Measurements from ENCODE around the gene C2CD5. TPM values are rescaled to one million over a fixed set of nuclear protein-coding genes. Genes with fewer than 3 reads are reported as not detected.
"Not testable (repeated sequence)": the region's sequence is repeated elsewhere in the genome, so short reads cannot be mapped to it uniquely, and the experiment has no call there.

C2CD5 gene
- total and polyA plus RNA-seq, 2 donors (not counting 1 experiment from before 2014, with no cell fraction given): 26.6 to 37.7 TPM

DNA sequence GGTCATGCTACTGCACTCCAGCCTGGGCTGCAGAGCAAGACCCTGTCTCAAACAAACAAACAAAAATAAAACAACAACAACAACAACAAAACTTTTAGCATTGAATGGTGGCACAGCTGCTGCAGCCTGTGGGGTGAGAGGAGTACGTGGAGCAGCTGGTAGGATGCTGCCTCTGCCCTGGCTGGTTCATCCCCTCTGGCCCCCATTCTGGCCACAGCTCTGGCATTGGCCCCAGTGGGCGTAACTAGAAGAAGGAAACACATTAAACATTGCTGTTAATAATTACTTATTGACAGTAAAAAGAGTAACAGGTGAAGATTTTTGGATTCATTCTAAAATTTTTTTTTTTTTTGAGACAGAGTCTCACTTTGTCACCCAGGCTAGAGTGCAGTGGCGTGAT, 28.8 kb upstream of the C2CD5 start:
- Histone ChIP-seq H3K9me3 (ENCODE audit: control insufficient read depth, insufficient read depth, low read depth, low read length) (no peaks in the 10 kb centered on the region), H3K9ac (ENCODE audit: insufficient read depth, low read length) (no peak overlapping the region), H3K79me2 (ENCODE audit: control insufficient read depth, insufficient read depth, low read length) (no peaks in the 10 kb centered on the region), H3K27ac (ENCODE audit: insufficient read depth, low read length) (no peak overlapping the region), H3K4me1 (ENCODE audit: control insufficient read depth, extremely low read depth, insufficient read depth, low read length) (no peaks in the 10 kb centered on the region), H2AFZ (ENCODE audit: low read length) (no peak overlapping the region), H3K4me2 (ENCODE audit: extremely low read depth, insufficient read depth, low read length) (no peak overlapping the region), H3K36me3 (ENCODE audit: control insufficient read depth, insufficient read depth, low read length) (no peaks in the 10 kb centered on the region), H3K4me3 (replicated peaks in 1 of 4; ENCODE audit: control extremely low read depth in 1 of 4, insufficient read depth in 1 of 4, low read depth in 3 of 4, low read length in 4 of 4) (no peak overlapping the region), H4K20me1 (ENCODE audit: control insufficient read depth, extremely low read depth, insufficient read depth, low read length) (no peaks in the 10 kb centered on the region), H3K27me3 (ENCODE audit: control insufficient read depth, insufficient read depth, low read length) (no peaks in the 10 kb centered on the region)
- TF ChIP-seq, protein P1, sequence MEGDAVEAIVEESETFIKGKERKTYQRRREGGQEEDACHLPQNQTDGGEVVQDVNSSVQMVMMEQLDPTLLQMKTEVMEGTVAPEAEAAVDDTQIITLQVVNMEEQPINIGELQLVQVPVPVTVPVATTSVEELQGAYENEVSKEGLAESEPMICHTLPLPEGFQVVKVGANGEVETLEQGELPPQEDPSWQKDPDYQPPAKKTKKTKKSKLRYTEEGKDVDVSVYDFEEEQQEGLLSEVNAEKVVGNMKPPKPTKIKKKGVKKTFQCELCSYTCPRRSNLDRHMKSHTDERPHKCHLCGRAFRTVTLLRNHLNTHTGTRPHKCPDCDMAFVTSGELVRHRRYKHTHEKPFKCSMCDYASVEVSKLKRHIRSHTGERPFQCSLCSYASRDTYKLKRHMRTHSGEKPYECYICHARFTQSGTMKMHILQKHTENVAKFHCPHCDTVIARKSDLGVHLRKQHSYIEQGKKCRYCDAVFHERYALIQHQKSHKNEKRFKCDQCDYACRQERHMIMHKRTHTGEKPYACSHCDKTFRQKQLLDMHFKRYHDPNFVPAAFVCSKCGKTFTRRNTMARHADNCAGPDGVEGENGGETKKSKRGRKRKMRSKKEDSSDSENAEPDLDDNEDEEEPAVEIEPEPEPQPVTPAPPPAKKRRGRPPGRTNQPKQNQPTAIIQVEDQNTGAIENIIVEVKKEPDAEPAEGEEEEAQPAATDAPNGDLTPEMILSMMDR (conservative IDR thresholded peaks at IDR 0.05 in 1 of 2, IDR thresholded peaks at IDR 0.05 in 1 of 2; ENCODE audit: low read depth in 1 of 2, low read length in 2 of 2): no peak
- TF ChIP-seq EZH2 (IDR thresholded peaks at IDR 0.05; ENCODE audit: low read length, missing control alignments): no peak
- no peak for DNase-seq (ENCODE audit: low read depth in 2 of 2)

DNA sequence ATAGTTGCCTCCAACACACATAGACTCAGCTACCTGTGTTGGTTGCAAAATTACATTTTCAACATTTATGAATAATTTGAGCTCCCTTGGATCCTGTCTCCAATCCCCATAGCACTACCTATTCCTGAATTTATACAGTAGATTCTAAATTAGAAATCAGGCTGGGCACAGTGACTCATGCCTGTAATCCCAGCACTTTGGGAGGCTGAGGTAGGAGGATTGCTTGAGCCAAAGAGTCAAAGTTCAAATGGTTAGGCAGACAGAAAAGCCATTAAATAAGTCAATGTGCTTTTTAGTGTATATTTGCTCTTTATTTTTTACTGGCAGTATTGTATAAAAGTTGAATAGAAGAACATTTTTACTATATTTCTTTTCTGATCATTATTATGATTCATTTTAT, 24.9 kb upstream of the C2CD5 start:
- H3K27ac ChIP-seq (ENCODE audit: insufficient read depth, low read length): no peak overlapping the region

DNA sequence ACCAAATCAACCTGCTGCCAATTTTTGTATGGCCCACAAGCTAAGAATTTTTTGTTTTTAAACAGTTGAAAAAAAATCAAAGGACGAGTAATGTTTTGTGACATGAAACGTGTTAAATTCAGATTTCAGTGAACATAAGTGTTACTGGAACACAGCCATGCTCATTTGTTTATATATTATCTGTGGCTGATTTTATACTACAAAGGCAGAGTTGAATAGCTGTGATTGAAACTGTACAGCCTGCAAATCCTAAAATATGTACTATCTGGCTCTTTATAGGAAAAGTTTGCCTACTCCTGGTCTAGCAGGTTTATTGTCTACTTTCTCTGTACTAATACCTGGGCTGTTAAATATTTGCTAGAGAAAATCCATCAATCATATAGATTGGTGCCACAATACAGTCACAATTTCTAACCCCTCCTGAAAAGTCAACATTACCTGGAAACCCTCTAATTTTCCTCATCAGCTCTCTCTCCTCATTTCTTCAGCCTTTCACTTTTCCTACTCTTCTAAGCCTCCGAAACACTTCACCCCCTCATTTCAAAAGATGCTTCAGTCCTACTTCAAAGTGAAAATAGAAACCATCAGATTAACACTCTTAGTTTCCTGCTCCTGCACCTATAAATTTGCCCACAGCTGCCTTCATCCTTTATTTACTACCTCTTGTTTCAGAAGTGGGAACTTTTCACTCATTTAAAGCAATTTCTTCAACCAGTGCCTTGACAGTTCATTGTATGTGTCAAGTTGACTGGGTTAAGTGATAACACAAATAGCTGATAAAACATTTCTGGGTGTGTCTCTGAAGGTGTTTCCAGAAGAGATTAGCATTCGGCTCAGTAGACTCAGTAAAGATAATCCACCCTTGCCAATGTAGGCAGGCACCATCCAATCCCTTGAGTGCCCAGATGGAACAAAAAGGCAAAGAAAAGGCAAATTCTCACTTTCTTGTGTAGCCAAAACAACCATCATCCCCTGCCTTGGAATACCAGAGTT, 18.0 kb upstream of the C2CD5 start:
- Histone ChIP-seq H2AFZ (ENCODE audit: low read length) (no peak overlapping the region), H3K9ac (ENCODE audit: insufficient read depth, low read length) (no peak overlapping the region), H4K20me1 (ENCODE audit: control insufficient read depth, extremely low read depth, insufficient read depth, low read length) (no peaks in the 10 kb centered on the region), H3K4me3 (replicated peaks in 1 of 4; ENCODE audit: control extremely low read depth in 1 of 4, insufficient read depth in 1 of 4, low read depth in 3 of 4, low read length in 4 of 4) (no peak overlapping the region), H3K9me3 (ENCODE audit: control insufficient read depth, insufficient read depth, low read depth, low read length) (no peaks in the 10 kb centered on the region), H3K79me2 (ENCODE audit: control insufficient read depth, insufficient read depth, low read length) (no peaks in the 10 kb centered on the region), H3K4me2 (ENCODE audit: extremely low read depth, insufficient read depth, low read length) (no peak overlapping the region), H3K27ac (ENCODE audit: insufficient read depth, low read length) (no peak overlapping the region), H3K27me3 (ENCODE audit: control insufficient read depth, insufficient read depth, low read length) (peaks cover 10% of the 10 kb centered on the region), H3K4me1 (ENCODE audit: control insufficient read depth, extremely low read depth, insufficient read depth, low read length) (no peaks in the 10 kb centered on the region), H3K36me3 (ENCODE audit: control insufficient read depth, insufficient read depth, low read length) (no peaks in the 10 kb centered on the region)
- DNase-seq (ENCODE audit: low read depth in 2 of 2): no peak
- no peak for TF ChIP-seq EZH2 (IDR thresholded peaks at IDR 0.05; ENCODE audit: low read length, missing control alignments)
- TF ChIP-seq, protein P1 (conservative IDR thresholded peaks at IDR 0.05 in 1 of 2, IDR thresholded peaks at IDR 0.05 in 1 of 2; ENCODE audit: low read depth in 1 of 2, low read length in 2 of 2): no peak

More for the DNA sequence above, 24.9 kb upstream of the C2CD5 start:
- Histone ChIP-seq H4K20me1 (ENCODE audit: control insufficient read depth, extremely low read depth, insufficient read depth, low read length) (no peaks in the 10 kb centered on the region), H3K9me3 (ENCODE audit: control insufficient read depth, insufficient read depth, low read depth, low read length) (no peaks in the 10 kb centered on the region), H3K27me3 (ENCODE audit: control insufficient read depth, insufficient read depth, low read length) (no peaks in the 10 kb centered on the region), H3K4me3 (replicated peaks in 1 of 4; ENCODE audit: control extremely low read depth in 1 of 4, insufficient read depth in 1 of 4, low read depth in 3 of 4, low read length in 4 of 4) (no peak overlapping the region), H2AFZ (ENCODE audit: low read length) (no peak overlapping the region), H3K4me1 (ENCODE audit: control insufficient read depth, extremely low read depth, insufficient read depth, low read length) (no peaks in the 10 kb centered on the region), H3K79me2 (ENCODE audit: control insufficient read depth, insufficient read depth, low read length) (no peaks in the 10 kb centered on the region), H3K36me3 (ENCODE audit: control insufficient read depth, insufficient read depth, low read length) (no peaks in the 10 kb centered on the region), H3K9ac (ENCODE audit: insufficient read depth, low read length) (no peak overlapping the region), H3K4me2 (ENCODE audit: extremely low read depth, insufficient read depth, low read length) (no peak overlapping the region)
- DNase-seq (ENCODE audit: low read depth in 2 of 2): no peak
- TF ChIP-seq EZH2 (IDR thresholded peaks at IDR 0.05; ENCODE audit: low read length, missing control alignments): no peak
- TF ChIP-seq, protein P1 (conservative IDR thresholded peaks at IDR 0.05 in 1 of 2, IDR thresholded peaks at IDR 0.05 in 1 of 2; ENCODE audit: low read depth in 1 of 2, low read length in 2 of 2): no peak

DNA sequence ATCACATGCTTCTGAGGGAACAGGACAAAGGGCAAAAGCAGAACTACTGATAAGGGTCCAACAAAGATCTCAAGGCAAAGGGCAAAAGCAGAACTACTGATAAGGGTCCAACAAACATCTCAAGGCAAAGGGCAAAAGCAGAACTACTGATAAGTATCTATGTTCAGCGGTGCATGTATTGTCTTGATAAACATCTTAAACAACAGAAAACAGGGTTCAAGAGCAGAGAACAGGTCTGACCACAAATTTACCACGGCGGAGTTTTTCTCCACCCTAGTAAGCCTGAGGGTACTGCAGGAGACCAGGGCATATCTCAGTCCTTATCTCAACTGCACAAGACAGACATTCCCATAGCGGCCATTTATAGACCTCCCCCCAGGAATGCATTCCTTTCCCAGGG, 10.4 kb upstream of the C2CD5 start:
- H3K9me3 ChIP-seq (ENCODE audit: control insufficient read depth, insufficient read depth, low read depth, low read length); H3K36me3 ChIP-seq (ENCODE audit: control insufficient read depth, insufficient read depth, low read length); H3K4me3 ChIP-seq (replicated peaks in 1 of 4; ENCODE audit: control extremely low read depth in 1 of 4, insufficient read depth in 1 of 4, low read depth in 3 of 4, low read length in 4 of 4); H3K9ac ChIP-seq (ENCODE audit: insufficient read depth, low read length); H3K79me2 ChIP-seq (ENCODE audit: control insufficient read depth, insufficient read depth, low read length); H3K27ac ChIP-seq (ENCODE audit: insufficient read depth, low read length); H3K27me3 ChIP-seq (ENCODE audit: control insufficient read depth, insufficient read depth, low read length); H4K20me1 ChIP-seq (ENCODE audit: control insufficient read depth, extremely low read depth, insufficient read depth, low read length); H2AFZ ChIP-seq (ENCODE audit: low read length); H3K4me1 ChIP-seq (ENCODE audit: control insufficient read depth, extremely low read depth, insufficient read depth, low read length); H3K4me2 ChIP-seq (ENCODE audit: extremely low read depth, insufficient read depth, low read length); DNase-seq (ENCODE audit: low read depth in 2 of 2): not testable (repeated sequence)
